WTC11 (cell line): Measurements from ENCODE around the gene SERPINH1.

Experiments used
- CTCF ChIP-seq: fragments of 200-600 bp; IDR thresholded peaks from 2 replicates; pipeline ENCODE4 v1.8.0; 2022; ENCODE audit warnings: antibody characterized with exemption
- E2F1 ChIP-seq: sonication (generic); formaldehyde crosslinking; IDR thresholded peaks from 2 replicates; pipeline ENCODE4 v1.8.0; 2022; ENCODE audit warnings: mild to moderate bottlenecking, missing genetic modification reagents
- NFE2L1 ChIP-seq: sonication (generic); formaldehyde crosslinking; IDR thresholded peaks from 2 replicates; pipeline ENCODE4 v1.8.1; 2023; ENCODE audit warnings: missing genetic modification reagents
- RELA ChIP-seq: sonication (generic); formaldehyde crosslinking; IDR thresholded peaks from 2 replicates; pipeline ENCODE4 v1.8.1; 2022; ENCODE audit warnings: missing genetic modification reagents, mild to moderate bottlenecking, borderline replicate concordance
- SMAD3 ChIP-seq: sonication (generic); formaldehyde crosslinking; IDR thresholded peaks from 2 replicates; pipeline ENCODE4 v1.8.0; 2022; ENCODE audit warnings: missing genetic modification reagents, mild to moderate bottlenecking, borderline replicate concordance
- TEAD1 ChIP-seq: sonication (generic); formaldehyde crosslinking; IDR thresholded peaks from 2 replicates; pipeline ENCODE4 v1.8.0; 2022; ENCODE audit warnings: mild to moderate bottlenecking, missing genetic modification reagents
- TF ChIP-seq, protein P1 (sequence below): sonication (generic); formaldehyde crosslinking; conservative IDR thresholded peaks from 2 replicates; pipeline ENCODE4 v1.8.1; 2022; ENCODE audit warnings: mild to moderate bottlenecking, missing genetic modification reagents
- TF ChIP-seq, protein P2 (sequence below): sonication (generic); formaldehyde crosslinking; IDR thresholded peaks from 2 replicates; pipeline ENCODE4 v1.8.1; 2022; ENCODE audit warnings: mild to moderate bottlenecking, missing genetic modification reagents, moderate library complexity, borderline replicate concordance
- TF ChIP-seq, protein P3 (sequence below): sonication (generic); formaldehyde crosslinking; IDR thresholded peaks from 2 replicates; pipeline ENCODE4 v1.8.1; 2022; ENCODE audit warnings: missing genetic modification reagents, borderline replicate concordance

DNA sequence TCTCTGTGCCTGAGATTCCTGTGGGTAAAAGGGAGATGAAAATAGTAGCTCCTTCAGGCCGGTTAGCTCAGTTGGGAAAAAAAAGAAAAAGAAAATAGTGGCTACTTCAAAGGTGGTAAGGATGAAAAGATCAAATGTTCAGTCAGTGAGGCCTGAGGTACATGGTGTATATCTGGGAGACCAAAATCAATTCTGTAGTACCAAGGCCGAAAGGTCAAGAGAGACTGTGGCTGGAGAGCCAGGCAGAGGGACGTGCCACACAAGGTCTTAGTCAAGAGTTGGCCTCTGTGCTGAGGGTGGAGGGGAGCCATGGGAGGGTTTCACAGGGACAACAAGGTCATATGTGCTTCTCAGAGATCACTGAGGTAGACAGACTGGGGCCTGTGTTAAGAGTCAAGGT lies 31.5 kb upstream of the SERPINH1 start:
- TF ChIP-seq SMAD3 (no peak), CTCF (no peak), E2F1 (CRISPR knock-in tag) (no peak), TEAD1 (CRISPR knock-in tag) (no peak), RELA (CRISPR knock-in tag) (no peak), NFE2L1 (CRISPR knock-in tag) (no peak)
- TF ChIP-seq, protein P1, sequence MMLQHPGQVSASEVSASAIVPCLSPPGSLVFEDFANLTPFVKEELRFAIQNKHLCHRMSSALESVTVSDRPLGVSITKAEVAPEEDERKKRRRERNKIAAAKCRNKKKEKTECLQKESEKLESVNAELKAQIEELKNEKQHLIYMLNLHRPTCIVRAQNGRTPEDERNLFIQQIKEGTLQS (CRISPR knock-in tag) = no peak
- TF ChIP-seq, protein P2, sequence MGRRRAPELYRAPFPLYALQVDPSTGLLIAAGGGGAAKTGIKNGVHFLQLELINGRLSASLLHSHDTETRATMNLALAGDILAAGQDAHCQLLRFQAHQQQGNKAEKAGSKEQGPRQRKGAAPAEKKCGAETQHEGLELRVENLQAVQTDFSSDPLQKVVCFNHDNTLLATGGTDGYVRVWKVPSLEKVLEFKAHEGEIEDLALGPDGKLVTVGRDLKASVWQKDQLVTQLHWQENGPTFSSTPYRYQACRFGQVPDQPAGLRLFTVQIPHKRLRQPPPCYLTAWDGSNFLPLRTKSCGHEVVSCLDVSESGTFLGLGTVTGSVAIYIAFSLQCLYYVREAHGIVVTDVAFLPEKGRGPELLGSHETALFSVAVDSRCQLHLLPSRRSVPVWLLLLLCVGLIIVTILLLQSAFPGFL = no peak
- TF ChIP-seq, protein P3, sequence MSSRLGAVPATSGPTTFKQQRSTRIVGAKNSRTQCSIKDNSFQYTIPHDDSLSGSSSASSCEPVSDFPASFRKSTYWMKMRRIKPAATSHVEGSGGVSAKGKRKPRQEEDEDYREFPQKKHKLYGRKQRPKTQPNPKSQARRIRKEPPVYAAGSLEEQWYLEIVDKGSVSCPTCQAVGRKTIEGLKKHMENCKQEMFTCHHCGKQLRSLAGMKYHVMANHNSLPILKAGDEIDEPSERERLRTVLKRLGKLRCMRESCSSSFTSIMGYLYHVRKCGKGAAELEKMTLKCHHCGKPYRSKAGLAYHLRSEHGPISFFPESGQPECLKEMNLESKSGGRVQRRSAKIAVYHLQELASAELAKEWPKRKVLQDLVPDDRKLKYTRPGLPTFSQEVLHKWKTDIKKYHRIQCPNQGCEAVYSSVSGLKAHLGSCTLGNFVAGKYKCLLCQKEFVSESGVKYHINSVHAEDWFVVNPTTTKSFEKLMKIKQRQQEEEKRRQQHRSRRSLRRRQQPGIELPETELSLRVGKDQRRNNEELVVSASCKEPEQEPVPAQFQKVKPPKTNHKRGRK = no peak
